Activated naive CD8-positive, alpha-beta T cell treated with anti-CD3 and anti-CD28 coated beads, Interleukin-2, amount 50 U/mL, for 24 hours (primary cell): Measurements from ENCODE around the gene NUDT1.

Source experiments
- ATAC-seq: fragments of 150-1000 bp; cut with Tn5 transposase; one replicate; pipeline ENCODE4 v1.10.0; 2021
- DNase-seq: peaks from one replicate; pipeline ENCODE4 v3.0.0; 2021
- H3K27ac Mint-ChIP-seq: one replicate; pipeline ENCODE4 v1.8.0; 2021; ENCODE audit warnings: mild to moderate bottlenecking, mixed read lengths
- H3K27me3 Mint-ChIP-seq: one replicate; pipeline ENCODE4 v1.8.0; 2021; ENCODE audit warnings: mixed read lengths
- H3K36me3 Mint-ChIP-seq: one replicate; pipeline ENCODE4 v1.8.0; 2021; ENCODE audit warnings: low read depth, mixed read lengths
- H3K4me1 Mint-ChIP-seq: one replicate; pipeline ENCODE4 v1.8.0; 2021; ENCODE audit warnings: mixed read lengths
- H3K4me3 Mint-ChIP-seq: one replicate; pipeline ENCODE4 v1.8.0; 2021; ENCODE audit warnings: mild to moderate bottlenecking, moderate library complexity, mixed read lengths
- H3K9me3 Mint-ChIP-seq: one replicate; pipeline ENCODE4 v1.8.0; 2021; ENCODE audit warnings: mixed read lengths

NUDT1 gene

GRCh38 chr7:2213551-2214215, 28.3 kb upstream of the NUDT1 start:
- Mint-ChIP-seq H3K27me3 (no peaks in the 10 kb centered on the region), H3K4me1 (peaks cover 19% of the 10 kb centered on the region), H3K9me3 (no peaks in the 10 kb centered on the region), H3K27ac (no peak overlapping the region), H3K4me3 (no peak overlapping the region), H3K36me3 (peaks cover 38% of the 10 kb centered on the region)
- ATAC-seq (no peak), DNase-seq (no peak)

GRCh38 chr7:2214636-2215035, 27.4 kb upstream of the NUDT1 start:
- ATAC-seq (peak; percentile 50), DNase-seq (no peak)
- no peaks in the 10 kb centered on the region for H3K27me3 Mint-ChIP-seq
- peaks cover 35% of the 10 kb centered on the region for H3K36me3 Mint-ChIP-seq
- H3K4me3 Mint-ChIP-seq: no peak overlapping the region
- H3K4me1 Mint-ChIP-seq: peaks cover 13% of the 10 kb centered on the region
- no peaks in the 10 kb centered on the region for H3K9me3 Mint-ChIP-seq
- H3K27ac Mint-ChIP-seq: no peak overlapping the region

- no peak for ATAC-seq
- peaks cover 35% of the 10 kb centered on the region for H3K36me3 Mint-ChIP-seq
Observed at GRCh38 chr7:2215851-2216250, 26.2 kb upstream of the NUDT1 start.

GRCh38 chr7:2217206-2217605, 24.8 kb upstream of the NUDT1 start:
- Mint-ChIP-seq H3K4me1 (peaks cover 7% of the 10 kb centered on the region), H3K27ac (no peak overlapping the region), H3K27me3 (no peaks in the 10 kb centered on the region), H3K36me3 (peaks cover 34% of the 10 kb centered on the region), H3K9me3 (no peaks in the 10 kb centered on the region), H3K4me3 (no peak overlapping the region)
- ATAC-seq (no peak), DNase-seq (no peak)

More at GRCh38 chr7:2215851-2216250, 26.2 kb upstream of the NUDT1 start:
- H3K27ac Mint-ChIP-seq: no peak overlapping the region
- no peaks in the 10 kb centered on the region for H3K9me3 Mint-ChIP-seq
- H3K4me3 Mint-ChIP-seq: no peak overlapping the region
- H3K4me1 Mint-ChIP-seq: peaks cover 7% of the 10 kb centered on the region
- no peak for DNase-seq
- H3K27me3 Mint-ChIP-seq: no peaks in the 10 kb centered on the region

- H3K27me3 Mint-ChIP-seq: no peaks in the 10 kb centered on the region
Observed at GRCh38 chr7:2217716-2218443, 24.1 kb upstream of the NUDT1 start.

GRCh38 chr7:2218444-2218785, 23.6 kb upstream of the NUDT1 start:
- no peak for DNase-seq
- H3K27me3 Mint-ChIP-seq: no peaks in the 10 kb centered on the region
- peaks cover 31% of the 10 kb centered on the region for H3K36me3 Mint-ChIP-seq
- no peak for ATAC-seq
- no peak overlapping the region for H3K4me3 Mint-ChIP-seq
- H3K9me3 Mint-ChIP-seq: no peaks in the 10 kb centered on the region
- H3K4me1 Mint-ChIP-seq: peaks cover 7% of the 10 kb centered on the region
- H3K27ac Mint-ChIP-seq: no peak overlapping the region

More at GRCh38 chr7:2217716-2218443, 24.1 kb upstream of the NUDT1 start:
- H3K27ac Mint-ChIP-seq: no peak overlapping the region
- no peak for ATAC-seq
- H3K36me3 Mint-ChIP-seq: peaks cover 33% of the 10 kb centered on the region
- peaks cover 7% of the 10 kb centered on the region for H3K4me1 Mint-ChIP-seq
- DNase-seq: no peak
- no peak overlapping the region for H3K4me3 Mint-ChIP-seq
- H3K9me3 Mint-ChIP-seq: no peaks in the 10 kb centered on the region

- Mint-ChIP-seq H3K27ac (no peak overlapping the region), H3K9me3 (no peaks in the 10 kb centered on the region), H3K4me3 (no peak overlapping the region), H3K36me3 (peaks cover 29% of the 10 kb centered on the region), H3K27me3 (no peaks in the 10 kb centered on the region), H3K4me1 (peaks cover 5% of the 10 kb centered on the region)
- no peak for DNase-seq
- ATAC-seq: no peak
Observed at GRCh38 chr7:2219136-2219535, 22.9 kb upstream of the NUDT1 start.

GRCh38 chr7:2219606-2220005, 22.4 kb upstream of the NUDT1 start:
- Mint-ChIP-seq H3K36me3 (peaks cover 31% of the 10 kb centered on the region), H3K9me3 (no peaks in the 10 kb centered on the region), H3K4me1 (peaks cover 5% of the 10 kb centered on the region), H3K27me3 (no peaks in the 10 kb centered on the region), H3K4me3 (no peak overlapping the region), H3K27ac (no peak overlapping the region)
- ATAC-seq: no peak
- no peak for DNase-seq

GRCh38 chr7:2220030-2220429, 22.0 kb upstream of the NUDT1 start:
- Mint-ChIP-seq H3K9me3 (no peaks in the 10 kb centered on the region), H3K27ac (no peak overlapping the region), H3K27me3 (no peaks in the 10 kb centered on the region), H3K4me3 (no peak overlapping the region), H3K36me3 (peaks cover 27% of the 10 kb centered on the region), H3K4me1 (peaks cover 5% of the 10 kb centered on the region)
- ATAC-seq (no peak), DNase-seq (no peak)

- no peak overlapping the region for H3K27ac Mint-ChIP-seq
Observed at GRCh38 chr7:2220506-2220905, 21.5 kb upstream of the NUDT1 start.

GRCh38 chr7:2220954-2221353, 21.1 kb upstream of the NUDT1 start:
- H3K36me3 Mint-ChIP-seq: peaks cover 27% of the 10 kb centered on the region
- no peak overlapping the region for H3K27ac Mint-ChIP-seq
- no peak for ATAC-seq
- H3K4me1 Mint-ChIP-seq: no peaks in the 10 kb centered on the region
- H3K4me3 Mint-ChIP-seq: no peak overlapping the region
- DNase-seq: no peak
- H3K27me3 Mint-ChIP-seq: no peaks in the 10 kb centered on the region
- H3K9me3 Mint-ChIP-seq: no peaks in the 10 kb centered on the region

More at GRCh38 chr7:2220506-2220905, 21.5 kb upstream of the NUDT1 start:
- ATAC-seq: no peak
- peaks cover 28% of the 10 kb centered on the region for H3K36me3 Mint-ChIP-seq
- no peak overlapping the region for H3K4me3 Mint-ChIP-seq
- H3K9me3 Mint-ChIP-seq: no peaks in the 10 kb centered on the region
- no peak for DNase-seq
- H3K4me1 Mint-ChIP-seq: peaks cover 3% of the 10 kb centered on the region
- no peaks in the 10 kb centered on the region for H3K27me3 Mint-ChIP-seq

- ATAC-seq (no peak), DNase-seq (no peak)
- no peaks in the 10 kb centered on the region for H3K9me3 Mint-ChIP-seq
- H3K36me3 Mint-ChIP-seq: peaks cover 22% of the 10 kb centered on the region
- H3K27ac Mint-ChIP-seq: no peak overlapping the region
- no peaks in the 10 kb centered on the region for H3K27me3 Mint-ChIP-seq
- H3K4me1 Mint-ChIP-seq: no peaks in the 10 kb centered on the region
- no peak overlapping the region for H3K4me3 Mint-ChIP-seq
Observed at GRCh38 chr7:2222516-2222915, 19.5 kb upstream of the NUDT1 start.

GRCh38 chr7:2223321-2223720, 18.7 kb upstream of the NUDT1 start:
- Mint-ChIP-seq H3K9me3 (no peaks in the 10 kb centered on the region), H3K4me1 (no peaks in the 10 kb centered on the region), H3K27ac (no peak overlapping the region), H3K27me3 (no peaks in the 10 kb centered on the region), H3K36me3 (peaks cover 21% of the 10 kb centered on the region), H3K4me3 (no peak overlapping the region)
- ATAC-seq: no peak
- DNase-seq: no peak

GRCh38 chr7:2224491-2224928, 17.5 kb upstream of the NUDT1 start:
- no peaks in the 10 kb centered on the region for H3K4me1 Mint-ChIP-seq
- peaks cover 22% of the 10 kb centered on the region for H3K36me3 Mint-ChIP-seq
- H3K4me3 Mint-ChIP-seq: no peak overlapping the region
- DNase-seq (no peak), ATAC-seq (no peak)
- no peaks in the 10 kb centered on the region for H3K9me3 Mint-ChIP-seq
- H3K27ac Mint-ChIP-seq: no peak overlapping the region
- H3K27me3 Mint-ChIP-seq: no peaks in the 10 kb centered on the region

GRCh38 chr7:2224934-2225333, 17.1 kb upstream of the NUDT1 start:
- peaks cover under 1% of the 10 kb centered on the region for H3K4me1 Mint-ChIP-seq
- DNase-seq: no peak
- no peak for ATAC-seq
- H3K36me3 Mint-ChIP-seq: peaks cover 23% of the 10 kb centered on the region
- H3K27me3 Mint-ChIP-seq: no peaks in the 10 kb centered on the region
- no peaks in the 10 kb centered on the region for H3K9me3 Mint-ChIP-seq
- no peak overlapping the region for H3K4me3 Mint-ChIP-seq
- H3K27ac Mint-ChIP-seq: no peak overlapping the region
